SK-N-SH (cell line): ENCODE results near the gene GNA15. TPM values are rescaled to one million over a fixed set of nuclear protein-coding genes. Genes with fewer than 3 reads are reported as not detected.
A peak's percentile ranks its signal among the peaks of the same experiment; 100 is the strongest.

ENCODE experiments used
- CTCF ChIA-PET: fragments of 300-600, 350-600 bp; formaldehyde crosslinking; extraction: SDS; loops from one replicate; lab custom pipeline; 2021; lab: Yijun Ruan, JAX
- POLR2A ChIA-PET: fragments of 350-600 bp; sonication (Branson Sonifier 250); formaldehyde crosslinking; extraction: SDS; loops from one replicate; lab custom pipeline; 2020; ENCODE audit warnings: antibody characterized with exemption, inconsistent platforms; lab: Yijun Ruan, JAX
- DNase-seq: peaks from one replicate; pipeline ENCODE4 v3.0.0; 2012
- H2AFZ ChIP-seq: fragments of 200-600 bp; sonication (generic); 2 replicates; pipeline ENCODE4 v1.8.1; 2016; ENCODE audit warnings: antibody characterized with exemption, mild to moderate bottlenecking, low read depth
- H3F3A ChIP-seq: fragments of 200-600 bp; sonication (generic); replicated peaks from 2 replicates; pipeline ENCODE3; 2016; ENCODE audit warnings: antibody characterized with exemption, mild to moderate bottlenecking; ENCODE audit not compliant: insufficient read depth
- H3K27ac ChIP-seq, 2 experiments: fragments of 200-500 bp in 1 of 2; fragments of 200-600 bp in 1 of 2; sonication (Bioruptor generic) in 1 of 2; sonication (generic), shearing (Covaris generic) in 1 of 2; 2 replicates each; pipeline versions ENCODE4 v1.5.1 to v1.6.1; 2014 to 2016; ENCODE audit warnings: low read depth in 2 of 2, inconsistent platforms in 1 of 2, low read length in 1 of 2, mild to moderate bottlenecking in 1 of 2, mixed read lengths in 1 of 2
- H3K27me3 ChIP-seq: fragments of 200-600 bp; sonication (generic), shearing (Covaris generic); 2 replicates; pipeline ENCODE4 v1.6.1; 2016; ENCODE audit warnings: mixed run types; ENCODE audit not compliant: insufficient read depth
- H3K36me3 ChIP-seq, 2 experiments: fragments of 200-500 bp in 1 of 2; fragments of 200-600 bp in 1 of 2; sonication (Bioruptor generic) in 1 of 2; sonication (generic) in 1 of 2; replicated peaks in 1 of 2; 2 replicates each; pipeline versions ENCODE3 to v1.5.1; 2014 to 2016; ENCODE audit warnings: low read length in 1 of 2, mild to moderate bottlenecking in 1 of 2; ENCODE audit not compliant: insufficient read depth in 2 of 2, control insufficient read depth in 1 of 2
- H3K4me1 ChIP-seq, 2 experiments: fragments of 200-500 bp in 1 of 2; fragments of 200-600 bp in 1 of 2; sonication (Bioruptor generic) in 1 of 2; sonication (generic), shearing (Covaris generic) in 1 of 2; 2 replicates each; pipeline versions ENCODE4 v1.5.1 to v1.6.1; 2014 to 2016; ENCODE audit warnings: low read depth in 1 of 2, low read length in 1 of 2, mixed run types in 1 of 2; ENCODE audit not compliant: insufficient read depth in 2 of 2, control insufficient read depth in 1 of 2
- H3K4me2 ChIP-seq: fragments of 200-600 bp; sonication (generic), shearing (Covaris generic); 2 replicates; pipeline ENCODE4 v1.6.1; 2017; ENCODE audit warnings: mixed run types
- H3K4me3 ChIP-seq, 2 experiments: fragments of 200-500 bp in 1 of 2; fragments of 200-600 bp in 1 of 2; sonication (Bioruptor generic) in 1 of 2; sonication (generic), shearing (Covaris generic) in 1 of 2; 2 replicates each; pipeline versions ENCODE4 v1.5.1 to v1.8.1; 2014 to 2016; ENCODE audit warnings: low read depth in 2 of 2, inconsistent platforms in 1 of 2, low read length in 1 of 2, mild to moderate bottlenecking in 1 of 2, mixed read lengths in 1 of 2, moderate library complexity in 1 of 2
- H3K79me2 ChIP-seq: fragments of 200-600 bp; sonication (generic); 2 replicates; pipeline ENCODE4 v1.8.1; 2017; ENCODE audit warnings: mild to moderate bottlenecking; ENCODE audit not compliant: insufficient read depth
- H3K9ac ChIP-seq: fragments of 200-600 bp; sonication (generic); 2 replicates; pipeline ENCODE4 v1.6.1; 2017; ENCODE audit warnings: mixed run types
- H3K9me2 ChIP-seq: fragments of 200-600 bp; sonication (generic); 2 replicates; pipeline ENCODE4 v1.6.1; 2017; ENCODE audit warnings: mixed run types
- H3K9me3 ChIP-seq: fragments of 200-600 bp; sonication (generic); 2 replicates; pipeline ENCODE4 v1.6.1; 2017; ENCODE audit warnings: mixed run types, mild to moderate bottlenecking, moderate library complexity
- H4K20me1 ChIP-seq: fragments of 200-600 bp; sonication (generic); 2 replicates; pipeline ENCODE4 v1.6.1; 2017; ENCODE audit warnings: mild to moderate bottlenecking, mixed run types; ENCODE audit not compliant: insufficient read depth
- CHD2 ChIP-seq: fragments of 150-350 bp; IDR thresholded peaks from 2 replicates; pipeline ENCODE4 v1.6.1; 2018; ENCODE audit warnings: low read length; ENCODE audit not compliant: partially characterized antibody
- EZH2phosphoT487 ChIP-seq: fragments of 200-600 bp; sonication (generic); IDR thresholded peaks from 2 replicates; pipeline ENCODE4 v1.6.1; 2017; ENCODE audit warnings: low read depth, mixed run types, mild to moderate bottlenecking, antibody characterized with exemption, moderate library complexity, borderline replicate concordance
- FOXJ3 ChIP-seq: sonication (generic); formaldehyde crosslinking; IDR thresholded peaks from 2 replicates; pipeline ENCODE4 v1.5.1; 2020; ENCODE audit warnings: mild to moderate bottlenecking, missing genetic modification reagents
- GABPA ChIP-seq: IDR thresholded peaks from 2 replicates; pipeline ENCODE4 v1.4.0; 2012; ENCODE audit warnings: low read depth, mild to moderate bottlenecking
- MEF2A ChIP-seq: IDR thresholded peaks from 2 replicates; pipeline ENCODE4 v1.4.0; 2012; ENCODE audit warnings: low read depth, borderline replicate concordance
- MXI1 ChIP-seq: IDR thresholded peaks from 2 replicates; pipeline ENCODE4 v1.6.1; 2012; ENCODE audit warnings: mild to moderate bottlenecking, low read depth, low read length, improper control_type of control experiment
- POLR2AphosphoS5 ChIP-seq: IDR thresholded peaks from 2 replicates; pipeline ENCODE4 v1.6.1; 2012; ENCODE audit warnings: low read depth, low read length
- RXRA ChIP-seq: IDR thresholded peaks from 2 replicates; pipeline ENCODE4 v1.4.0; 2012; ENCODE audit warnings: low read depth, mild to moderate bottlenecking, borderline replicate concordance
- SIN3A ChIP-seq: IDR thresholded peaks from 2 replicates; pipeline ENCODE4 v1.6.1; 2012; ENCODE audit warnings: low read depth, mild to moderate bottlenecking, low read length, moderate library complexity, borderline replicate concordance
- TAF1 ChIP-seq: IDR thresholded peaks from 2 replicates; pipeline ENCODE4 v1.6.1; 2012; ENCODE audit warnings: low read depth, mild to moderate bottlenecking, low read length, moderate library complexity, borderline replicate concordance
- WGBS: methylation state at CpG from one replicate; pipeline ENCODE4 v1.1.6; 2017; ENCODE audit warnings: low lambda C conversion rate; 5-methylcytosine and 5-hydroxymethylcytosine counted together
- polyA plus RNA-seq, 3 experiments: library from polyadenylated mRNA; depleted of rRNA; stranded (reverse); fragments of >200 nt; gene quantifications; 2 replicates each; pipeline ENCODE4 v1.2.3, GENCODE V29; 2012
- TF ChIP-seq, protein P1 (sequence below): fragments of 150-350 bp; IDR thresholded peaks from 2 replicates; pipeline ENCODE4 v1.6.1; 2017; ENCODE audit warnings: antibody characterized with exemption, low read length, low read depth, borderline replicate concordance
- TF ChIP-seq, protein P2 (sequence below): IDR thresholded peaks from 2 replicates; pipeline ENCODE4 v1.4.0; 2012; ENCODE audit warnings: low read depth
- TF ChIP-seq, protein P3 (sequence below): fragments of 200-600 bp; sonication (generic); IDR thresholded peaks from 2 replicates; pipeline ENCODE4 v1.6.1; 2017; ENCODE audit warnings: antibody characterized with exemption, mild to moderate bottlenecking, moderate library complexity
- TF ChIP-seq, protein P4 (sequence below): fragments of 150-350 bp; IDR thresholded peaks from 2 replicates; pipeline ENCODE4 v1.6.1; 2016; ENCODE audit warnings: mild to moderate bottlenecking, low read depth, low read length
- TF ChIP-seq, protein P5 (sequence below): IDR thresholded peaks from 2 replicates; pipeline ENCODE4; 2012

GNA15 gene
- polyA plus RNA-seq, 1 of the 3 experiments (the other 2 are of a cell fraction): 0.05 TPM

DNA sequence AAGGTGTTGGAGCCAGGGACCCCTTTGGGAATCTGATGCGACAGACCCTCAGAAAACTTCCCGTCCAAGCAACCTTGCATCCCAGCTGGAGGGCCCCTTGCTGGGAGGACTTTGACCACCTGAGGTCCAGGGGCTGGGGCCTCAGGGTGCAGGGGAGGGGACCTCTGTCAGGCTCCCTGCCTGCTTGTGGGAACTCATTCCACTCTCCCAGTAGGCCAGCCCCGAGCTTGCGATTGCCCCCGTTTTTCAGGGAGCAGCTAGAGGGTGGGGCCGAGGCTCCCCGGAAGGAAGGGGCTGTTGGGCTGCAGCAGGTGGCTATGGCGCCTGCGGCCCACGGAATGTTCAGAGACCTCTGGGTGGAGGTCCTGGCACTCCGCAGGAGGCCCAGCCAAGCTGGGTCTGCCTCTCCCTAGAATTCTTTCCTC is 38.9 kb upstream of the GNA15 start:
- peaks cover 0 to 28% of the 10 kb centered on the region in 2 experiments; a peak in 1 of 4 replicates for H3K4me1 ChIP-seq
- H3K79me2 ChIP-seq: peaks cover 75% of the 10 kb centered on the region
- POLR2A ChIA-PET: no interaction called here
- CTCF ChIA-PET: interaction anchor here (2.0 to 5.5 kb wide), 2 partner anchors 12 to 21 kb away, joined by 12 to 28 read pairs; no protein-coding TSS in a partner anchor
- H3K9me2 ChIP-seq: no peaks in the 10 kb centered on the region
- H3K4me2 ChIP-seq: peak overlapping the region; percentile 100; the same call in 1 of the 2 replicates
- H3K4me3 ChIP-seq: no peak overlapping the region
- WGBS: 81% methylated on average over 3 of the region's 11 CpGs
- H3K27me3 ChIP-seq: no peaks in the 10 kb centered on the region
- no peaks in the 10 kb centered on the region for H3K9me3 ChIP-seq
- H3K9ac ChIP-seq: no peak overlapping the region
- no peaks in the 10 kb centered on the region for H3F3A ChIP-seq
- DNase-seq: no peak
- no peak overlapping the region for H2AFZ ChIP-seq
- H3K36me3 ChIP-seq: no peaks in the 10 kb centered on the region
- no peak overlapping the region for H3K27ac ChIP-seq
- no peak for TF ChIP-seq MEF2A
- no peak for TF ChIP-seq POLR2AphosphoS5
- TF ChIP-seq EZH2phosphoT487: no peak
- TF ChIP-seq, all 33 proteins: peak for 0
- H4K20me1 ChIP-seq: peaks cover 73% of the 10 kb centered on the region

DNA sequence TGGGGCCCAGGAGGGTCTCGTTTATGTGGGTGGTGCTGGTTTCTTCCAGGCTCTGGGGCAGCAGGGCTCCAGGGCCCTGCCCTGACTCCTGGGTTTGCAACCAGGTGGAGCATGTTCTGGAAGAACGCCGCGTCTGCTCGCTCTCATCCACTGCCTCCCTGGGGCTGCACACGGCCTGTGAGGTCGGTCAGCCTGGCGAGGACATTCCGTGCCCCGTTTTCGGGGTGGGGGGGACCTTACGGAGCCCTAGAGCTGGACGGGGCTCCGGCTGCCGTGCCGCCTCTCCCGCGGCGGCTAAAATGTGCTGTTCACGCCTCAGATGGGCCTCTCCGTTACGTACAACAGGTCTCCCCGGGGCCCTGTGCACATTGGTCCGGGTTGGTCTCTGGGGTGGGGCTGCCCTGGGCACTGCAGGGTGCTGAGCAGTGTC is 38.4 kb upstream of the GNA15 start:
- Histone ChIP-seq H2AFZ (no peak overlapping the region), H3K4me2 (0 out of 2 replicates have a peak overlapping the region, but pooled peaks have one; percentile 100), H4K20me1 (peaks cover 79% of the 10 kb centered on the region), H3K27ac (no peak overlapping the region), H3K27me3 (no peaks in the 10 kb centered on the region), H3K79me2 (peaks cover 80% of the 10 kb centered on the region), H3K9ac (no peak overlapping the region), H3F3A (no peaks in the 10 kb centered on the region), H3K36me3 (no peaks in the 10 kb centered on the region), H3K4me1 (peaks cover 0 to 28% of the 10 kb centered on the region in 2 experiments; a peak in 1 of 4 replicates), H3K4me3 (no peak overlapping the region), H3K9me3 (no peaks in the 10 kb centered on the region), H3K9me2 (no peaks in the 10 kb centered on the region)
- ChIA-PET CTCF (interaction anchor here (2.0 to 5.5 kb wide), 2 partner anchors 11 to 21 kb away, joined by 12 to 28 read pairs; no protein-coding TSS in a partner anchor), POLR2A (no interaction called here)
- DNase-seq: no peak
- 100% methylated on average over 1 of the region's 24 CpGs for WGBS
- TF ChIP-seq, protein P1, sequence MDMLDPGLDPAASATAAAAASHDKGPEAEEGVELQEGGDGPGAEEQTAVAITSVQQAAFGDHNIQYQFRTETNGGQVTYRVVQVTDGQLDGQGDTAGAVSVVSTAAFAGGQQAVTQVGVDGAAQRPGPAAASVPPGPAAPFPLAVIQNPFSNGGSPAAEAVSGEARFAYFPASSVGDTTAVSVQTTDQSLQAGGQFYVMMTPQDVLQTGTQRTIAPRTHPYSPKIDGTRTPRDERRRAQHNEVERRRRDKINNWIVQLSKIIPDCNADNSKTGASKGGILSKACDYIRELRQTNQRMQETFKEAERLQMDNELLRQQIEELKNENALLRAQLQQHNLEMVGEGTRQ: no peak
- TF ChIP-seq TAF1 (no peak), SIN3A (no peak), EZH2phosphoT487 (no peak), MEF2A (no peak), RXRA (no peak), GABPA (no peak), MXI1 (no peak), CHD2 (no peak), FOXJ3 (CRISPR knock-in tag) (no peak)
- TF ChIP-seq, protein P2, sequence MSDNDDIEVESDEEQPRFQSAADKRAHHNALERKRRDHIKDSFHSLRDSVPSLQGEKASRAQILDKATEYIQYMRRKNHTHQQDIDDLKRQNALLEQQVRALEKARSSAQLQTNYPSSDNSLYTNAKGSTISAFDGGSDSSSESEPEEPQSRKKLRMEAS: no peak
- TF ChIP-seq, protein P3, sequence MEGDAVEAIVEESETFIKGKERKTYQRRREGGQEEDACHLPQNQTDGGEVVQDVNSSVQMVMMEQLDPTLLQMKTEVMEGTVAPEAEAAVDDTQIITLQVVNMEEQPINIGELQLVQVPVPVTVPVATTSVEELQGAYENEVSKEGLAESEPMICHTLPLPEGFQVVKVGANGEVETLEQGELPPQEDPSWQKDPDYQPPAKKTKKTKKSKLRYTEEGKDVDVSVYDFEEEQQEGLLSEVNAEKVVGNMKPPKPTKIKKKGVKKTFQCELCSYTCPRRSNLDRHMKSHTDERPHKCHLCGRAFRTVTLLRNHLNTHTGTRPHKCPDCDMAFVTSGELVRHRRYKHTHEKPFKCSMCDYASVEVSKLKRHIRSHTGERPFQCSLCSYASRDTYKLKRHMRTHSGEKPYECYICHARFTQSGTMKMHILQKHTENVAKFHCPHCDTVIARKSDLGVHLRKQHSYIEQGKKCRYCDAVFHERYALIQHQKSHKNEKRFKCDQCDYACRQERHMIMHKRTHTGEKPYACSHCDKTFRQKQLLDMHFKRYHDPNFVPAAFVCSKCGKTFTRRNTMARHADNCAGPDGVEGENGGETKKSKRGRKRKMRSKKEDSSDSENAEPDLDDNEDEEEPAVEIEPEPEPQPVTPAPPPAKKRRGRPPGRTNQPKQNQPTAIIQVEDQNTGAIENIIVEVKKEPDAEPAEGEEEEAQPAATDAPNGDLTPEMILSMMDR: no peak
- TF ChIP-seq, protein P4, sequence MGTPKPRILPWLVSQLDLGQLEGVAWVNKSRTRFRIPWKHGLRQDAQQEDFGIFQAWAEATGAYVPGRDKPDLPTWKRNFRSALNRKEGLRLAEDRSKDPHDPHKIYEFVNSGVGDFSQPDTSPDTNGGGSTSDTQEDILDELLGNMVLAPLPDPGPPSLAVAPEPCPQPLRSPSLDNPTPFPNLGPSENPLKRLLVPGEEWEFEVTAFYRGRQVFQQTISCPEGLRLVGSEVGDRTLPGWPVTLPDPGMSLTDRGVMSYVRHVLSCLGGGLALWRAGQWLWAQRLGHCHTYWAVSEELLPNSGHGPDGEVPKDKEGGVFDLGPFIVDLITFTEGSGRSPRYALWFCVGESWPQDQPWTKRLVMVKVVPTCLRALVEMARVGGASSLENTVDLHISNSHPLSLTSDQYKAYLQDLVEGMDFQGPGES: no peak
- TF ChIP-seq, protein P5, sequence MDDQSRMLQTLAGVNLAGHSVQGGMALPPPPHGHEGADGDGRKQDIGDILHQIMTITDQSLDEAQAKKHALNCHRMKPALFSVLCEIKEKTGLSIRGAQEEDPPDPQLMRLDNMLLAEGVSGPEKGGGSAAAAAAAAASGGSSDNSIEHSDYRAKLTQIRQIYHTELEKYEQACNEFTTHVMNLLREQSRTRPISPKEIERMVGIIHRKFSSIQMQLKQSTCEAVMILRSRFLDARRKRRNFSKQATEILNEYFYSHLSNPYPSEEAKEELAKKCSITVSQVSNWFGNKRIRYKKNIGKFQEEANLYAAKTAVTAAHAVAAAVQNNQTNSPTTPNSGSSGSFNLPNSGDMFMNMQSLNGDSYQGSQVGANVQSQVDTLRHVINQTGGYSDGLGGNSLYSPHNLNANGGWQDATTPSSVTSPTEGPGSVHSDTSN: no peak
